GM20431 (cell line): ENCODE results near the gene PLCB3.

ENCODE experiments used
- in situ Hi-C: fragments of 300-500 bp; cut with MseI, MboI; formaldehyde crosslinking; loops from one replicate; pipeline ENCODE4 v1.15.0; 2020; ENCODE audit warnings: low sequenced_read_pairs; ENCODE audit not compliant: unreplicated experiment

PLCB3 gene

DNA sequence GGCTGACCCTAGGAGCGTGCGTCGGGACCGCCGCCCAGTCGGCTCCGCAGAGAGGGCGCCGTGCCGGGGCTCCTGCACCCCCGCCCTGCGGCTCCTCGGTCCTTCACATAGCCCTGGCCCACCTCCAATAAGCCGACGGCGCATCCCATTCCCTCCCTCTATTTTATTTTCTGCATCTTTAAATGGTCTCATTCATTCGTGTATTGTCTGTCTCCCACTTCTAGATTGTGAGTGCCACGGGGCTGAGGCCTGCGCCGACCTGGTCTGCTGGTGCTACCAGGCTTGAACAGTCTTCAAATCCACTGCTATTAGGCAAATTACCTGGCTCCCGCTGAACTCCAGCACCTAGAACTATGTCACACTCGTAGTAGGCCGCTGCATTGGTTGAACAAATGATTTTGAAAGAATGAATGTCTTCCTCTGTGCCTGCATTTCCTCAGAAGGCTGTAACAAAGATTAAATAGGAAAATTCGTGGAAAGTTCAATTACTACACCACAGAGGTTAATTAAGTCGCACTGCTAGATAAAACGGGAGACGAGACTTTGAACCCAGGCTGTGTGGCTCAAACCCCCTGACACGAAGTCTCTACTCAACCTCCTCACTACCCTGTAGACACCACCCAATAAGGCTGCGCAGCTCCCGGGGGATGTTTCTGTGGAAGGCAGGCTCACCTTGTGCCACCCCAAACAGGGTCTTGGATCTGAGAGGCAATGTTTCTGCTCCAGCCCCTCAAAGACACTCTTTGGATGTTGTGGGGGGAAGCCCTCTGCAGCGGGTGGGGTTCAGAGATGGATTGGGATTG is 3.4 kb upstream of the PLCB3 start:
- in situ Hi-C loops: no loop called here

DNA sequence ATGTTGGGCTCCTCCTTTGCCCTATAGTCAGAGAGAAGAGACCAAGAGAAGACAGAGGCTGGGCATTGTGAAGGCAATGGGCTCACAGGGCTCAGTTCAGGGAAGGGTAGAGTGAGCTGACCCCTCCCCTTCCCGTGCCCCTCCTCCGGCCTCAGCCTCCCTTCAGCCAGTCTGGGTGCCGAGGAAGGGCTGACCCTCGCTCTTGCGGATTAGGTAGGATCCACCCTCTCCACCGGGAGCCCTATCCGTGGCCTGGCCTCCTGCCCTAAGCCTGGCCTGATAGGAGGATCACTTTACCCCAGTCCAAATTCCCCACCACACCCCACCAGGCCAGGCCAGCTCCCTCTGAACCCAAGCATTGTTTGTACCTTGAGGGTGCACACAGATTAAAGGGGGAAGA is 2.8 kb upstream of the PLCB3 start:
- in situ Hi-C loops: no loop called here

GRCh38 chr11:64249038-64249437 is 2.3 kb upstream of the PLCB3 start:
- in situ Hi-C loops: no loop called here

DNA sequence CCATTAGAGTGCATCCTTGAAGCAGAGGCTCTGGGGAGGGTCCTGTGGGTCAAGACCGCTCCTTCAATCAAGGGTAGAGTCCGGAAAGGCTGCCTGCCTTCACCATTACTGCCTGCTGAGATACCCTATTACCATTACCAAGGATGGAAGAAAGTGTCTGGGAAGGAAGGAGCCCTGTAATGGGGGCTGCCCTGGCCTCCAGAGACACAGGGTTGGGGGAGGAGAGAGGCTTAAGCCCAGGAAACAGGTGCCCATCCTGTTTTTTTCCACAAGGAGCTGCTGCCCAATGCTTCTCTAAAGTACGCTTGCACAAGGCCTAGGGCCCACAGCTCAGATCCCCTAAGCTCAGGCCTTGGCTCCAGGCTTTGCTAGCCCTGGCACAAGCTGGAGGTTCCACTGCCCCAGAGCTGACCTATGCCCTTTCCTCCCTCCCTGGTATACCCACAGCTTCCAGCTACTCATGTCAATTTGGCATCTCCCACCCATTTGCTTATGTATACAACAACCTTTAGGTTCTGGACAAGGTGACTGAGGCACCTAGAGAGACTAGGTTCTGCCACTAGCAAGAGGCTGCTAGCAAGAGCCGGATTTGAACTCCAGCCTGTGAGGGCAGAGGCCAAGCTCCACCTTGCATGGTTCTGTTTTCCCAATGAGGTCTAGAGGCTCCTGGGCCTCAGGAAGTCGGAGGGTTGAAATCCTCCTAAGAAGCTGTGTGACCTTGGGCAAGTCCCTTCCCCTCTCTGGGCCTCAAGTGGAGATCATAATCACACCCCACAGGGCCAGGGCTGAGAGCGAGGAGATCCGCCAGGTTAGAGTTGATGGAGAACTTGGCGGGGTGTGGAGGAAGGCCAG is 1.5 kb upstream of the PLCB3 start:
- in situ Hi-C loops: no loop called here

- in situ Hi-C loops: no loop called here
Measured at GRCh38 chr11:64250415-64251015, 815 bp upstream of the PLCB3 start.

- in situ Hi-C loops: no loop called here
Measured at GRCh38 chr11:64251753-64252002, 348 bp downstream of the PLCB3 start.

DNA sequence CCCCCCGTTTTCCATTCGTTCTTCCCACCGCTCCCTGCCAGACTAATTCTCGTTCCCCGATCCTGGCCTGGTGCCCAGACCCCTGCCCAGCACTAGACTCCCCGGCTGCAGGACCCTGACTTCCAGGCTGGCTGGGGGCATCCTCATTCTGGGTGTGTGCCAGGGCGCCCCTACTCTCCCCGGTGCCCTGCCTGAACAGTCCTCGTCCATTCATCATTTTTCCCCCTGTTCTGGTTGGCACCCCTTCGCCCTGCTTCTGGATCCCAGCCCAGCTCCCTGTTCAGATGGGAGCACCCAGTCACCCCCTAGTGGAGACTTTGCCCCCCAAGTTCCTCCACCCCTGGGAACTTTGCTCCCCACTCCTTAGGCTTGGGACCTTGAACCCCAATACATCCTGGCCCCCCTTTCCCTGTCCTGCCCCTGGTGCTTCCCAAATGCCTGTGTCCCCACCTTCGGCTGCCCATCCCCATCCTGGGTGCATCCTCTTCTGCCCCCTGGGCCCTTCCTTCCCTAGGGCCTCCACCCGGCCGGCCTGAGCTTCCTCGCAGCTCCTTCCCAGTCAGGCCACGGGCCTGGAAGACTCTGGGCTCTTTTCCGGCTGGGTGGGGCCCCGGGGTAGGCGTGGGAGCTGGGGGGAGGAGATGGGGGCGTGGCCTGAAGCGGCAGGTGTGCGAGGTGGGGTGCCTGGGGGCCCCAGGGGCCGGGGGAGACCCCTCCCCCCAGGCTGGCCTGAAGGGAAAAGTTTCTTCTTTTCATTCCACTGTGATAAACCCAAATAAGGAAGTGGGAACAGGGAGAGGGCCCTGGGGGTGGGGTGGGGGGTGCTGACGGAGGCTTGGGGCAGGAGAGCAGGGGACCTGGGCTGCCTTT is 908 bp downstream of the PLCB3 start:
- in situ Hi-C loops: no loop called here

DNA sequence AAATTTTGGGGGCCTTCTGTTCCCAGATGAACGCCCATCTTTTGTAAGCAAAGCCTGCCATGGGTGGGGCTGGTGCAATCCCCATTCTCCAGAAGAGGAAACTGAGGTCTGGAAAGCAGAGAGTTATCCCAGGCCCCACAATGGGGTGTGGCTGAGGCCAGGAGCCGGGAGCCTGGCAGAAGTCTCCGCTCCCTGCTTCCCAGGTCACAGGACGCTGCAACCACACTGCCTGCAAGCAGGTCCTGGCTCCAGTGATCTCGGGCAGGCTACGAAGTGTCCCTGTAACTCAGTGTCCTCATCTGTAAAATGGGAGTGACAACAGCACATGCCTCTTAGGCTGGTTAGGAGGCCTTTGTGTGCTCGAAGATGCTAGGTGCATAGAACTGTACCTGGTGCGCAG is 1.7 kb downstream of the PLCB3 start:
- in situ Hi-C loops: no loop called here

DNA sequence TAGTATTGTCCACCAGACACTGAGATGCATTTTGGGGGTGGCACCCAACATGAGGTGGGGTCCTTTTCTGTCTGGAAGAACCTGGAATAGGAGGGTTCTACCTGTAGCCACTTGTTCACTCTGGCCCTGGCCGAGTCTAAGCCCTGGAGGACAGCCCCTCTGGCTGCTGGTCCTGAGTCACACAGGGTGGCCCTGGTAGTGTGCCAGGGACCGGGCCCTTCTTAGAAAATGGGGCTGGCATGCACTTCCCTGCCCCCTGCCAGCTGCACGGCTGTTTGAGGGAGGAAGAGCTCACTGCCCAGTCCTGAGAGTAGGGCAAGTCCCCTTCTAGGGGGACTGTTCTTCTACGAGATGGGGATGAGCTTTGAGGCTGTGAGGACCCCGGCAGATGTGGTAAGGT is 2.2 kb downstream of the PLCB3 start:
- in situ Hi-C loops: no loop called here

DNA sequence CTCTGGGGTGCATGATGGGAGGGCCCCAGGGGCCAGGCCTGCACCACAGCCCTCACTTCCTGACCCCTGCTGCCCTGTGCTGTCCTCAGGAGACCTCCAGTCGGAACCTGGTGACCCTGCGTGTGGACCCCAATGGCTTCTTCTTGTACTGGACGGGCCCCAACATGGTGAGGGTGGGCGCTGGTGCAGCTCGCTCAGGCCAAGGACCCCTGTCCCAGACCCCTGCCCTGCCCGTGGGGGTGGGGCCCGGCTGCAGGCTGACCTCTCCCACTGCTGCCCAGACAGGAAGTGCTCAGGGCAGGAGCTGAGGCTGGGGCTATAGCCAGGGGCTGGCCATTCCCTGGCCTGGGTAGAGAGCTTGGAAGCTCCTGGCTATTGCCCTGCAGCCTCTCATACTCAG is 3.0 kb downstream of the PLCB3 start:
- in situ Hi-C loops: no loop called here

GRCh38 chr11:64255135-64256128 is 4.1 kb downstream of the PLCB3 start:
- in situ Hi-C loops: no loop called here

- in situ Hi-C loops: no loop called here
Measured at GRCh38 chr11:64256300-64256699, 5.0 kb downstream of the PLCB3 start.

- in situ Hi-C loops: no loop called here
Measured at GRCh38 chr11:64258356-64258755, 7.0 kb downstream of the PLCB3 start.

GRCh38 chr11:64258946-64259532 is 7.7 kb downstream of the PLCB3 start:
- in situ Hi-C loops: no loop called here

DNA sequence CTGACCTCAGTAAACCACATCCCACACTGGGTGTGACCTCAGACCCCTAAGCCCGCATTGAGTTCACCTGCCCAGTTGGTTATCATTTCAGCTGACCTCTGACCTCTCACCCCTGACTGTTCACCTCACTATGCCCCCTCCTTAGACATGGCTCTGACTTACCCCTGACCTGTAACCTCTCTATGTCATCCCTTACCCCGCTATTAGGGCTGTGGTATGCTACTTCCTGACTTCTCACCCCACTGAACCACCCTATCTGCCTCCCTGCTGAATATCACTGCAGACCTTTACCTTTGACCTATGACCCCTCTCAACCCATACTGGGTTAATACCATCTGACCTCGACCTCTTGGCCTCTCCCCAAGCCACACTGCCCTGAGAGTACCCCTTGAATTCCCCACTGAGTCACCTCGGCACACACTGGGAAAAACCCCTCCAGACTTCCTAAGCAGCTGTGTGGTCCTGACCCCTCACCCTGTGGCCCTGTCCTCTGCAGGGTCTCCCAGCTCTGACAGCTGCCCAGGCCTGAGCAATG is 8.3 kb downstream of the PLCB3 start:
- in situ Hi-C loops: no loop called here

DNA sequence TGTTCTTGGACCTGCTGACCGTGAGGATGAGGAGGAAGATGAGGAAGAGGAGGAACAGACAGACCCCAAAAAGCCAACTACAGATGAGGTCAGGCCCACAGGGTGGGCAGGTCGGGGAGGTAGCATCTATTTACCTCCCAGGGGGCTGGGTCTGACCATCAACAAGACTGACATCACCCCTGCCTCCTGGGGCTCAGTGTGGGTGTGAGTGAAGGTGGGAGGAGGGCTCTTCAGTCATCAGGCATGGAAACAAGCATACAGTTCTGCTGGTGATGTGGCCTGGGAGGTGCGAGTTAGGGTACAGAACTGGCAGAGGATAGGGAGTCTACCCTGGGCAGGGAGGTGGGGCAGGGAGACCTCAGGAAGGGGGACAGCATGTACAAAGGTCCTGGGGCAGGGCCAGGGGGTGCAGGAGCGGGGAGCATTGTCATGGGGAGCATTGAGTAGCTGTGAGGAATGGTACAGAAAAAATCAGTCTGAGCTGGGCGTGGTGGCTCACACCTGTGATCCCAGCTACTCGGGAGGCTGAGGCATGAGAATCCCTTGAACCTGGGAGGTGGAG is 8.9 kb downstream of the PLCB3 start:
- in situ Hi-C loops: no loop called here

DNA sequence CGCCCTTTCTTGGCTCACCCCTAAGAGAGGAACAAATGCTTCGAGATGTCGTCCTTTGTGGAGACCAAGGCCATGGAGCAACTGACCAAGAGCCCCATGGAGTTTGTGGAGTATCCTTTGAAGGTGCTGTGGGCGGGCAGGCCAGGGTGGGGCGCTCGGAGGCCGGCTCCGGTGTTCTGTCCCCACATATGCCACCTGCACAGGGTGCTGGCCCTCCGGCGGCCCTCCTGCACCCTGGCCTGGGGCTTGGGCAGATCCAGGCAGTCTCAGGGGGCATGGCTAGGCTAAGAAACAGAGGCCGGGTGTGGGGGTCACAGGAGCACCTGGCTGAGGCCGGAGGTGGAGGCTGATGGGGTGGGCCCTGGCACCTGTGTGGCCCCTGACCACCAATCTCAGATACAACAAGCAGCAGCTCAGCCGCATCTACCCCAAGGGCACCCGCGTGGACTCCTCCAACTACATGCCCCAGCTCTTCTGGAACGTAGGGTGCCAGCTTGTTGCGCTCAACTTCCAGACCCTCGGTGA is 10.3 kb downstream of the PLCB3 start:
- in situ Hi-C loops: no loop called here
